AG10803 (cell line): ENCODE measurements around the gene NCOA5.

Experiments
- DNase-seq: peaks from one replicate; pipeline ENCODE4 v3.0.0; 2010; ENCODE audit warnings: low read depth
- H3K4me3 ChIP-seq: 2 replicates; pipeline ENCODE4 v1.5.1; 2011; ENCODE audit warnings: mild to moderate bottlenecking, low read length, control low read depth
- CTCF ChIP-seq: conservative IDR thresholded peaks from 2 replicates; pipeline ENCODE4 v1.5.1; 2011; ENCODE audit warnings: mild to moderate bottlenecking, low read length, control low read depth, inconsistent platforms

Gene NCOA5

DNA sequence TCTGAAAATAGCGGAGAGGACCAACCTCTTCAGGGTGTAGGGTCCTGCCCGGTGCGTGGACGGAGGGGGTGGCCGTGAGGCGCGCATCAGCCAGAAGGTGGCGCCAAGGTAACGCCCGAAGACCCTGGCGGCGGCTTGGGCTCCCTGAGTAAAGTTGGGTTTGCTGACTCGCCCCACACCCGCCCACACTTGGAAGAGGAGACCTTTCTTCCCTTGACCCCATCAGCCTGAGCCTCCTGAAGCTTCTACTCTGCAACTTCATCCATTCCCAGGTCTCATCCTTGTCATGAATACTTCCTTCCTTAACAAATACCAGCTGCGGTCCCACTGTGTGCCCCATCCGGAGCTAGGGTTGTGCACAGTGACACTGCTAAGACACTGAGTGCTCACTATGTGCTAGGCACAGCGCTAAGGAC is 43.0 kb upstream of the NCOA5 start:
- peak; percentile 71 for TF ChIP-seq CTCF
- DNase-seq = peak; percentile 36
- no peak overlapping the region for H3K4me3 ChIP-seq

GRCh38 chr20:46131396-46131795 is 41.6 kb upstream of the NCOA5 start:
- TF ChIP-seq CTCF = no peak
- peak; percentile 40 for DNase-seq

DNA sequence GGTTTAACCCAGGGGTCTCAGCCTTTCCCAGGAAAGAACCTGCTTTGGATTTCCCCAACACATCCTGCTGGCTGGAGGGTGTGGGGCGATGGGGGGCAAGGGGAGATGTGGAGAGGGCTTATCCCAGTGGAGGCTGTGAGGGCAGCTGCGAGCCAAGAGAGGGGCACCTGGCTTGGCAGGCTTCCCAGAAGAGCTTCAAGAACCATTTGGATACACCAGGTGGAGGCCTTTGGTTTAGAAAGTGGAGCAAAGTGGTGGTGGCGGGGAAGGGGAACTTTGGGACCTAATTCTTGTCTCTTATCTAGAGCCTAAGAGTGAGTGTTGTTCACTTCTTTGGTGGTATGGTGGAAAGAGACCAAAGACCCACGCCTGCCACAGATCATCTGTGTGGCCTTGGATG is 40.8 kb upstream of the NCOA5 start:
- no peak for TF ChIP-seq CTCF
- no peak overlapping the region for H3K4me3 ChIP-seq
- DNase-seq = no peak

More at GRCh38 chr20:46131396-46131795, 41.6 kb upstream of the NCOA5 start:
- no peak overlapping the region for H3K4me3 ChIP-seq

DNA sequence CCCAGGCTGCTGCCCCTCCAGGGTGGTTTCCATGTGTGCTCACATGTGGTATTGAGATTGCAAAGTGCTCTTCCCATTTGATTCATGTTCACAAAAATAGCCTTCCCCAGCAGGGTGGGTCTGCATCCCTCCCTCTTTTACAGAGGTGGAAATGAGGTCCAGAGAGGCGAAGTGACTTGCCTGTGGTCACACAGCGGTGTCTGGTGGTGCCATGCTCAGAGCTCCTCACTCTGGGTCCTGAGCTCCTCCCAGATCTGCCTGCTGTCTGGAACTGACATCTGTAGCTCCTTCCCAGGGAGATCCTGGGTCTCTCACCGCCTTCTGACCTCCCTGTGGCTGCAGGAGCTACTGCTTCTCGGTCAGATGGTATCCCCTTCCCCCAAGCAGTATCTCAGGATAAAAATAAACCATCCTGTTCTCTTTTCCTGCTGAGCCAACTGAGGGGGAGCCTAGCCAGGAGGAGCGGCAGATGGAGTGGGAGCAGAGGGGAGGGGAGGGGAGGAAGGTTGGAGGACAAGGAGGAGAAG is 40.3 kb upstream of the NCOA5 start:
- no peak for TF ChIP-seq CTCF
- DNase-seq = no peak
- H3K4me3 ChIP-seq = no peak overlapping the region

DNA sequence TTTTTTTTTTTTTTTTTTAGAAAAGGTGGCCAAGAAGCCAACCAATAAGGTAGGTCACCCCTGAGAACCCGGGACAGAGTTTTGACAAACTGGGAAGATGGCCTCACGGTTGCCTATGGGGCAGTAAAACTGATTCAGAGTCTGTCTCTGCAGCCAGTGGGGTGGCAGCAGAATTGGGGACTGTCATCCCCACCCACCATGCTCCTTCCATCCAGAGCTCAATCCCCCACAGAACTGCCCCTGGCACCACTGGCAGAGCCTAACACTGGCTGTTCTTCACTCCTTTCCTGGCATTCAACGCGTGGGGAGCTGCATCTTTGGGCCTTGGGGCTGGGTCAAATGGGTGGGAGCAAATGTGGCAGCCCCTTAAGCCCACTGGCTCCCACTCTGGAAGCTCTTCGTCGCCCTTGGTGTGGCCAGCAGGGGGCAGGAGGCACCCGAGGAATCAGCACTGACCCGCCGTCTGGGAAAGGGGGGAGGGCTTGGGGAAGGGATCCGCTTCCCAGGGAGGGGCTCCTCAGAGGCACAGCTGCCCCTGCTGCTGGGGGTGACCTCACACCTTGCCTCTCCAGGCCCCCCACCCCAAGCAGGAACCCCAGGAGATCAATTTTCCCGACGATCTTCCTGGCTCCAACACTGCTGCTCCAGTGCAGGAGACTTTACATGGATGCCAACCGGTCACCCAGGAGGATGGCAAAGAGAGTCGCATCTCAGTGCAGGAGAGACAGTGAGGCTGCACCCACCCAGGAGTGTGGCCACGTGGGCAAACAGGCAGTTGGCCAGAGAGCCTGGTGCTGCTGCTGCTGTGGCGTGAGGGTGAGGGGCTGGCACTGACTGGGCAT is 38.8 kb upstream of the NCOA5 start:
- H3K4me3 ChIP-seq = no peak overlapping the region
- TF ChIP-seq CTCF = peak; percentile 51
- DNase-seq = no peak

GRCh38 chr20:46127396-46128010 is 37.7 kb upstream of the NCOA5 start:
- no peak for TF ChIP-seq CTCF
- no peak for DNase-seq

More at GRCh38 chr20:46127396-46128010, 37.7 kb upstream of the NCOA5 start:
- no peak overlapping the region for H3K4me3 ChIP-seq
